Measurements from ENCODE around the gene C3orf33.
"Not testable (repeated sequence)": the region's sequence is repeated elsewhere in the genome, so short reads cannot be mapped to it uniquely, and the experiment has no call there.

Gene C3orf33, protein sequence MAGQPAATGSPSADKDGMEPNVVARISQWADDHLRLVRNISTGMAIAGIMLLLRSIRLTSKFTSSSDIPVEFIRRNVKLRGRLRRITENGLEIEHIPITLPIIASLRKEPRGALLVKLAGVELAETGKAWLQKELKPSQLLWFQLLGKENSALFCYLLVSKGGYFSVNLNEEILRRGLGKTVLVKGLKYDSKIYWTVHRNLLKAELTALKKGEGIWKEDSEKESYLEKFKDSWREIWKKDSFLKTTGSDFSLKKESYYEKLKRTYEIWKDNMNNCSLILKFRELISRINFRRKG

DNA sequence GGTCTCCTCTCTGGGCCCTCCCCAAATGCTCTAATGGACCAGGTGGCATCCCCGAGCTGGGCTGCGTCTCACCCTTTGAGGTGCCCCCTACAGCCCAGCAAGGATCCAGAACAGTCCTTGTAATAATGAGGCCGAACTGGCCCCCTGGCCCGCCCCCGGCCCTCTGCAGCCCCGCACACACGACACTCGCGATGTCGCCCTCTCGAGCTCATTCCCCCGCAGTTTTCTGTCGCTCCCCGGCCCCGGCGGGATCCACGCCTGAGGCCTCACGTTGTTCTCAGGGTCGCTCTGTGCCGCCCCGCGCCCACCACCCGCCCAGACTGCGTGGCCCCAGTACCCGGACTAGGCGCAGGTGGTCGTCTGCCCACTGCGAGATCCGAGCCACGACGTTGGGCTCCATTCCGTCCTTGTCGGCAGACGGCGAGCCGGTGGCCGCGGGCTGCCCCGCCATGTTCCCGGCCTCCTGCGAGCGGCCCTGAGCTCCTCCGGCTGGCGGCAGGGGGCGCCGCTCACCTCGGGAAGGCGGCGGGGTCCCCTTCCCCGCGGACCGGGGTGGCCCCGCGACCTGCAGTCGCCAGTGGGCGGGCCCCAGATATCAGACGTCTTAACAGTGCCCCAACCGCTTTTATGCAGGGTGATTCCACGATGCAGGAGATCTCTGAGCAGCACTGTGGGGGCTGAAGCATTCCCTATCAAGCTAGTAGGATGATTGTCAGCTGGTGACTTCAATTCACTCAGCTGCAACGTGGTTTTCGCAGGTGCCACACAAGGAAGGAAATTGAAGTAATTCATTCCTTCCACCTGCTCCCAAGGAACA is at the start of gene C3orf33:
C3orf33 (minus strand) TSS at position 477 of the 817 bp plus-strand sequence; CDS start at position 451, 26 bp downstream.
- Histone ChIP-seq H3K4me1 (ENCODE audit: insufficient read depth, low read length) (no peaks in the 10 kb centered on the region), H3K36me3 (ENCODE audit: insufficient read depth, low read length) (no peaks in the 10 kb centered on the region), H3K9ac (ENCODE audit: low read depth, low read length) (peak within 1 kb of the TSS; percentile 80), H3K9me3 (ENCODE audit: control insufficient read depth, insufficient read depth, low read length) (no peaks in the 10 kb centered on the region)

DNA sequence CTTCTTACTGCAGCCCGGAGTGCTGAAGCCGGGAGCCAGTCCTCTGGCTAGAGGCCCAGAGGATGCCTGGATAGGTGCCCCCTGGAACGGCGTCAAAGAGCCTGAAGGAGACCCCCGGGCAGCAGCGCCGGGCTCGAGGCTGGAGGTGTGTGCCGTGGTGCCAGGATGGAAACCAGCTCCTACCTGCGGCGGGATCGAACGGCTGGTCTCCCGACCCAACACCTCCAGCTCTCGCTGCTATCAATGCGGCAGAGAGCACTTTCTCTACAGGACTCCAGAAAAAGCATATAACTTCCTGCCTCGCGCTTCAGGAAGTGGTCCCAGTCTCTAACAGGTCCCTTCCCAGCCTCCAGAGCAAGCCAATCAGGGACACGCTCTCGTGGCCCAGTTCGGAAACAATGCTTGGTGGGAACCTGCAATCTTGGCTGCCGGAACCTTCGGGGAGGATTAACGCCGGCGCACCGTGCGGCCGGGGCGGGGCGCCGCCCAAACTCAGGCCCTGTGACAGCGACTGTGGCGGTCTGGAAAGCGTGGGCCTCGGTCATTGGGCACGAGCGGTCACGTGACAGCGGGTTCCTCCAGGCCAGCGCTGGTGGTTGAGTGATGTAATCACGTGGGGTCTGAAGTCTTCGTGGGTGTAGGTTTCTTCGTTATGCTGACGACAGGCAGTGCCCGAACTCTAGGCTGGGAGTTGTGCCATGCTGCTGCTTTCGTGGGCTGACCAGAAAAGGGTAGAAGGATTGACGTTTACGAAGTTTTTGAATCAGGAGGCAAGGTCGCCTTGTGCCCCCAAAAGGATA is 48.3 kb upstream of the C3orf33 start, which contains the start of gene SLC33A1:
SLC33A1 (minus strand) TSS at position 287 of the 800 bp plus-strand sequence. CDS start 430 bp downstream, outside the sequence.
- H3K9me3 ChIP-seq (ENCODE audit: control insufficient read depth, insufficient read depth, low read length), result no peaks in the 10 kb centered on the region
- H3K4me1 ChIP-seq (ENCODE audit: insufficient read depth, low read length), result no peaks in the 10 kb centered on the region; the same call in 1 of the 2 replicates
- peak within 1 kb of the TSS; percentile 83 for H3K9ac ChIP-seq (ENCODE audit: low read depth, low read length)
- no peaks in the 10 kb centered on the region for H3K36me3 ChIP-seq (ENCODE audit: insufficient read depth, low read length)

DNA sequence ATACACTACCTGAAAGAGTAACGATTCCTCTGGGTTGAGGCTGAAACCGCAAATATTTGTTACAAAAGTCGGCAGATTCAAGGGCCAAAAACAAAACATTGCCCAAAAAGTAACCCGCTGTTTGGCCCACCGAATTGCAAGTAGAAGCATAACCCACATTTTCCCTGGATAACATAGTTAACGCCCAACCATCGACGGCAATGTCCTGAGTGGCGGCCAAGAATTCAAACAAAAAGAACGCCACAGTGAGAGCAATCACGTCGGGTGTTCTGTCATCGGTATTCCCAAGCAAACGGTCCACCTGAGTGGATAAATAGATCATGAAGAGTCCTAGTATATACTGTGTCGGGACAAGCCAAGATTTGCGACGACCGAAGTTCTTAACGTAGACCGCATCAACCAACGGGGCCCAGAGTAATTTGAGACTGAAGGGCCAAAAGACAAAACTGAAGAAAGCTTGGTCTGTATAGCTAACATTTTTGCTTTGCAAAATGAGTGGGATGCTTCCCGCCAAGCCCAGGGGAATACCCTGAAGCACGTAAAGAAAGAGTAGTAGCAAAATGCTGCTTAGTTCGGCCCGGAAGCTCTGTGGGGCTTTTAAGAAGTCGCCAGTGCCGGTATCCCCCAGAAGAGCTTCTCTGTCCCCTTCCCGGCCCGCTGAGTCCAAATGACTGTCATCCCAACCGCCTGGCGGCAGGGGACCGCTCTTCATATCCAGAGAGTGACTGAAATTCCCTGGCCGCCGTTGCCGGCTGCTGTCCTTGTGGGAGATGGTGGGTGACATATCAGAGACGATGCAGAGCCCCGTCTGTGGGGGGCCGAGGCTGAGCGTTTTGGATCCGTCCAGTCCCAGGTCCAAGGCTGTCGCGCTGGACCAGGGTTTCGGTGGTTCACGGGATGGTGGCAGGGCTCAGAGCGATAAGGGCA is 47.4 kb upstream of the C3orf33 start:
- Histone ChIP-seq H3K4me1 (ENCODE audit: insufficient read depth, low read length) (no peaks in the 10 kb centered on the region; the same call in 1 of the 2 replicates), H3K9me3 (ENCODE audit: control insufficient read depth, insufficient read depth, low read length) (no peaks in the 10 kb centered on the region), H3K9ac (ENCODE audit: low read depth, low read length) (peak overlapping the region; percentile 70), H3K36me3 (ENCODE audit: insufficient read depth, low read length) (no peaks in the 10 kb centered on the region)

DNA sequence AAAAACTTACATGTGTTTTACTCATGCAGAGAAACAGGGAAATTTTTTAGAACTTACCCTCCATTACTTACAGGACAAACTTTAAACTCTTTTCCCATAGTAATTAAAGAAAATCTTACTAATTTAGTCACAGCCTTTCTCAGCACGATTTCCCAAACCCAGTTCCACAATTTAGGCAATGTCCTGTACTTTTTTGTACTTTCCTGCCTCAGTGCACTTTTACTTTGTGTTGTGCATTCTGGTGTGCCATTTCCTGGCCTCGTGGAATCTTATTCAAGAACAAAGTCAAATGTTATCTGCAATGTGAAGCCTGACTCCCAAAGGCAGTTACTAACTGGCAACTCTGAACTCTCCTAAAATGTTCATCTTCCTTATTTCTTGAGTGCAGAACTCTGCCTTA is 46.3 kb upstream of the C3orf33 start:
- Histone ChIP-seq H3K9ac (ENCODE audit: low read depth, low read length) (peak overlapping the region; percentile 70), H3K4me1 (ENCODE audit: insufficient read depth, low read length) (no peaks in the 10 kb centered on the region; the same call in 1 of the 2 replicates), H3K9me3 (ENCODE audit: control insufficient read depth, insufficient read depth, low read length) (no peaks in the 10 kb centered on the region), H3K36me3 (ENCODE audit: insufficient read depth, low read length) (no peaks in the 10 kb centered on the region)

DNA sequence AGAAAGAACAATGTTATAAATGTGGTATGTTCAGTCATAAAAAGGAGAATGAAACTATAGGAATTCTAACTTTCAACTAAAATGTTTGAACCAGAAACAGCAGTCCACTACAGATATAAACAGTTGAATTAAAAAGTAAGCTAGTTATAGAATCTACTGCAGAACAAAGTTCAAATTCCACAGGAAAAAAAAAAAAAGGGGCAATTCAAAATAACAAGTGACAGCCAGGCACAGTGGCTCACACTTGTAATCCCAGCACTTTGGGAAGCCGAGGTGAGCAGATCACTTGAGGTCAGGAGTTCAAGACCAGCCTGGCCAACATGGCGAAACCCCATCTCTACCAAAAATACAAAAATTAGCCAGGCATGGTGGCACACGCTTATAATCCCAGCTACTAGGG is 43.3 kb upstream of the C3orf33 start:
- H3K36me3 ChIP-seq (ENCODE audit: insufficient read depth, low read length); H3K4me1 ChIP-seq (ENCODE audit: insufficient read depth, low read length); H3K9ac ChIP-seq (ENCODE audit: low read depth, low read length); H3K9me3 ChIP-seq (ENCODE audit: control insufficient read depth, insufficient read depth, low read length): not testable (repeated sequence)

DNA sequence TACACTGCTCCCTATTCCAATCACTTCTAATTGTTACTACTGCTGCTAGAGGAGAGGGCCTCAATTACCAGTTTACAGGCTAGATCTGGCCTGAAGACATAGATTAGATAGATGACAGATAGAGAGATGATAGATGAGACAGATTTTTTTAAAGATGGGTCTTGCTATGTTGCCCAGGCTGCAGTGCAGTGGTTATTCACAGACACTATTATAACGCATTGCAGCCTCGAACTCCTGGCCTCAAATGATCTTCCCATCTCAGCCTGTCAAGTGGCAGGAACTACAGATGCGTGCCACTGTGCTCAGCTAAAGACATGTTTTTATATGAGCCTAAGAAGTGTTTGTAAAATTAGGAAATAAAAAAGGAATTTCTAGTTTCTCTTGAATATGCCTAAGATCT is 41.9 kb upstream of the C3orf33 start:
- H3K9me3 ChIP-seq (ENCODE audit: control insufficient read depth, insufficient read depth, low read length), result no peaks in the 10 kb centered on the region
- no peaks in the 10 kb centered on the region; the same call in 1 of the 2 replicates for H3K4me1 ChIP-seq (ENCODE audit: insufficient read depth, low read length)
- H3K9ac ChIP-seq (ENCODE audit: low read depth, low read length), result no peak overlapping the region
- H3K36me3 ChIP-seq (ENCODE audit: insufficient read depth, low read length), result no peaks in the 10 kb centered on the region

DNA sequence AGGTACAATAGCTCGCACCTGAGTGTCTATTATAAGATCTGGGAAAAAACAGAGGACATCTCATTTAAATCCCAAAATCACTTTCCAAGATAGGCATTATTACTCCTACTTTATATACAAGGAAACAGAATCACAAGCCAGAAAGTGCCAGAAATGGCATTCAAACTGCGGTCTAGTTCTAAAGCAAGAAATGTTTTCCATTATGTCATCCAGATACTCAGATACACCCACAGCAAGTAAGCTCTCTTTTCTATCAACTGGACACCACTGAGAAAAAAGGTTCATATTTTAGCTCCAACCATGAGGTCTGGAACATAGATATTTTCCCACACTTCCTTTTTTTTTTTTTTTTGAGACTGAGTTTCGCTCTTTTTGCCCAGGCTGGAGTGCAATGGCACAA is 40.0 kb upstream of the C3orf33 start:
- H3K9ac ChIP-seq (ENCODE audit: low read depth, low read length), result no peak overlapping the region
- no peaks in the 10 kb centered on the region for H3K9me3 ChIP-seq (ENCODE audit: control insufficient read depth, insufficient read depth, low read length)
- no peaks in the 10 kb centered on the region for H3K36me3 ChIP-seq (ENCODE audit: insufficient read depth, low read length)

DNA sequence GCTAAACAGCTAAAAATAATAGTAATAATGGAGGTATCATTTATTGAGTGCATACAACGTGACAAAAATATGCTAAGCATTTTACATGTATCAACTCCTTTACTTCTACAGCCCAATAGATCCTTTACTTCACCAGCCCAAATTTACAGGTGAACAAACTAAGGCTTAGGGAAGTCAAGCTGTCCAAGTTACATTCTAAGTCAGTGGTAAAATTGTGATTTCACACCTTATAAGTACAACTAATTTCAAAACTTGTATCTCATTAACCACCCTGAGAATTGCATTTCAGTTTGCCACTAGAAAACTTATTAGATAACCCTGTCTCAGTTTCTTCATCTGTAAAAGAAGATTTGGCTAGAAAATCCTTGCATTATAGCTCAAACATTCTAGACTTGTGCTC is 37.5 kb upstream of the C3orf33 start:
- no peaks in the 10 kb centered on the region for H3K36me3 ChIP-seq (ENCODE audit: insufficient read depth, low read length)

More for the DNA sequence above, 40.0 kb upstream of the C3orf33 start:
- H3K4me1 ChIP-seq (ENCODE audit: insufficient read depth, low read length), result no peaks in the 10 kb centered on the region

DNA sequence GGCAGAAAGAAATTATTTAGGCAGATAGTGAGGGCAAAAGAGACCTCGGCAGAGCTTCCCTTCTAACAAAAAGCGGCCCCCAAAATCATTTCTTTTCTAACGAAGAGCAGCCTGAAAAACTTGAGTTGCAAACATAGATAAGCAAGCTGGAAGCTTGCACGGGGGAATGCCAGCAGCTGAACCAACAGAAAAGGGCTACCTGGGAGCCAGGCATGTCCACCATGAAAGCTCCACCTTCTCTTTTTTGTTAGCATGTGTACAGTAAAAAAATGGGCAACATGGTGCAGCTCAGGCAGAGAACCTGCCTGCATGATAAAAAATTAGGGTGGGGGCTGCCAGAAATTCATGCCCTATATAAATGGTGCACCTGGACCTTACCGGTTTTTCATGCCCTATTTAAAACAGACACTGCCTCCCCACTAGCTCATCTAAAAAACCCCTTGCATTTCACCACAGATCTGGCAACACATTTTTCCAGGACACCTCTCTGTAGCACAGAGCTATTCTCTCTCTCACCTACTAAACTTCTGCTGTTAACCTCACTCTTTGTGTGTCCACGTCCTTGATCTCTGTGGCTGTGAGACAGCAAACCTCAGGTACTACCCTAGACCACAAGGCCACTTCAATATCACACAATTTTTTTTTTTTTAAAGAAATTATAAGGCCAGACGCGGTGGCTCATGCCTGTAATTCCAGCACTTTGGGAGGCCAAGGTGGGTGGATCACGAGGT is 29.4 kb upstream of the C3orf33 start:
- Histone ChIP-seq H3K4me1 (ENCODE audit: insufficient read depth, low read length) (no peaks in the 10 kb centered on the region), H3K36me3 (ENCODE audit: insufficient read depth, low read length) (no peaks in the 10 kb centered on the region), H3K9ac (ENCODE audit: low read depth, low read length) (no peak overlapping the region), H3K9me3 (ENCODE audit: control insufficient read depth, insufficient read depth, low read length) (no peaks in the 10 kb centered on the region)

More for the DNA sequence above, 37.5 kb upstream of the C3orf33 start:
- H3K9ac ChIP-seq (ENCODE audit: low read depth, low read length), result no peak overlapping the region
- no peaks in the 10 kb centered on the region for H3K9me3 ChIP-seq (ENCODE audit: control insufficient read depth, insufficient read depth, low read length)
- no peaks in the 10 kb centered on the region for H3K4me1 ChIP-seq (ENCODE audit: insufficient read depth, low read length)

DNA sequence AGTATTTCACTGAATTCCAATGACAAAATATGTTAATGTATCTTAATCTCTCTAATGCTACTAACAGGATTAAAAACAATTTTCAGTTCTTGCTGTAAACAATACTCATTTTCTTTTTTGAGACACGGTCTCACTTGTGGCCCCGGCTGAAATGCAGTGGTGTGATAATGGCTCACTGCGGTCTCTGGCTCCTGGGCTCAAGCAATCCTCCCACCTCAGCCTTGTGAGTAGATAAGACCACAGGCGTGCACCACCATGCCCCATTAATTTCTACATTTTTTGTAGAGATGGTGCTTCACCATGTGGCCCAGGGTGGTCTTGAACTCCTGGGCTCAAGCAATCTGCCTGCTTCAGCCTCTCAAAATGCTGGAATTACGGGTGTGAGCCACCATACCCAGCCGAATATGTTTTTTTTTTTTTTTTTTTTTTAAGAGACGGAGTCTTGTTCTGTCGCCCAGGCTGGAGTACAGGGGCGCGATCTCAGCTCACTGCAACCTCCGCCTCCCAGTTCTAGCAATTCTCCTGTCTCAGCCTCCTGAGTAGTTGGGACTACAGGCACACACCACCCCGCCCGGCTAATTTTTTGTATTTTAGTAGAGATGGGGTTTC is 22.5 kb upstream of the C3orf33 start:
- H3K9me3 ChIP-seq (ENCODE audit: control insufficient read depth, insufficient read depth, low read length); H3K4me1 ChIP-seq (ENCODE audit: insufficient read depth, low read length); H3K9ac ChIP-seq (ENCODE audit: low read depth, low read length); H3K36me3 ChIP-seq (ENCODE audit: insufficient read depth, low read length): not testable (repeated sequence)

DNA sequence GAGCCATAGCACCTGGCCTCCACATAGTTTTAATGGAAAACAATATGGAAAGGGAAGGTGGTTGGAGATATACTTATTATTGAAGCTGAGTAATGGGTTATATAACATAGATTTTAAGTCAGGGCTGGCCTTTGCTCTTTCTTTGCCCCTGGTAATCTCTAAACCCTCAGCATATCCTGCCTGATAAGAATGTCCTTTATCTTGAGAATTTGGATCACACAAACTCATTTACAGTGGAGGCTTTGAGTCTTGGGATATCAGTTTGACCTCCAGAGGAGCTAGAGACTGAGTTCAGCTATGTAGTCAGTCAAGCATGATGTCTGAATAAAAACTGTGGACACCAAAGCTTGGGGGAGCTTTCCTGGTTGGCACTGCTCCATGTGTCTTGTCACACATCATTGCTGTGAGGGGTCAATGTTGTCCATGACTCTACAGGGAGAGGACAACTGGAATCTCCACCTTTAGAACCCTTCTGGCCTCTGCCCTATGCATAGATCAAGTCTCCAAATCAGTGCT is 9.0 kb upstream of the C3orf33 start:
- no peaks in the 10 kb centered on the region for H3K9me3 ChIP-seq (ENCODE audit: control insufficient read depth, insufficient read depth, low read length)

DNA sequence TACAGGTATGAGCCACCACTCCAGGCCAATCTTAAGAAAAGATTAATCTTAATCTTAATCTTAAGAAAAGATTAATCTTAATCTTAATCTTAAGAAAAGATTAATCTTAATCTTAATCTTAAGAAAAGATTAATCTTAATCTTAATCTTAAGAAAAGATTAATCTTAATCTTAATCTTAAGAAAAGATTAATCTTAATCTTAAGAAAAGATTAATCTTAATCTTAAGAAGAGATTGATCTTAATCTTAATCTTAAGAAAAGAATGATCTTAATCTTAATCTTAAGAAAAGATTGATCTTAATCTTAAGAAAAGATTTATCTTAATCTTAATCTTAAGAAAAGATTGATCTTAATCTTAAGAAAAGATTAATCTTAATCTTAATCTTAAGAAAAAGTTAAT is 7.1 kb upstream of the C3orf33 start:
- H3K9me3 ChIP-seq (ENCODE audit: control insufficient read depth, insufficient read depth, low read length); H3K9ac ChIP-seq (ENCODE audit: low read depth, low read length); H3K36me3 ChIP-seq (ENCODE audit: insufficient read depth, low read length); H3K4me1 ChIP-seq (ENCODE audit: insufficient read depth, low read length): not testable (repeated sequence)

More for the DNA sequence above, 9.0 kb upstream of the C3orf33 start:
- H3K9ac ChIP-seq (ENCODE audit: low read depth, low read length), result no peak overlapping the region
- H3K36me3 ChIP-seq (ENCODE audit: insufficient read depth, low read length), result no peaks in the 10 kb centered on the region
- H3K4me1 ChIP-seq (ENCODE audit: insufficient read depth, low read length), result no peaks in the 10 kb centered on the region

All from ES-I3 (cell line).